ENCODE results near the gene BBS9.

Gene BBS9

GRCh38 chr7:33273356-33273755, 144.0 kb downstream of the BBS9 start:
- no peaks in the 10 kb centered on the region for H3K36me3 ChIP-seq (replicated peaks; ENCODE audit: low read depth, low read length)
- H3K9ac ChIP-seq (ENCODE audit: low read length): no peak overlapping the region
- H3K27me3 ChIP-seq (ENCODE audit: low read depth, low read length): no peaks in the 10 kb centered on the region
- no peaks in the 10 kb centered on the region for H4K20me1 ChIP-seq (ENCODE audit: insufficient read depth, low read length)
- no peak overlapping the region for H2AFZ ChIP-seq (ENCODE audit: low read depth, low read length)
- no peak for TF ChIP-seq CTCF (IDR thresholded peaks at IDR 0.05; ENCODE audit: low read depth, low read length)
- no peak for TF ChIP-seq EZH2phosphoT487 (IDR thresholded peaks at IDR 0.05; ENCODE audit: low read depth)
- no peak overlapping the region for H3K4me2 ChIP-seq (ENCODE audit: low read length)
- no peak overlapping the region for H3K4me3 ChIP-seq (ENCODE audit: low read length)
- no peaks in the 10 kb centered on the region for H3K9me3 ChIP-seq (ENCODE audit: insufficient read depth, low read length)
- H3K27ac ChIP-seq (ENCODE audit: low read length): no peak overlapping the region
- H3K79me2 ChIP-seq (ENCODE audit: low read length): no peaks in the 10 kb centered on the region
- peaks cover 8% of the 10 kb centered on the region for H3K4me1 ChIP-seq (ENCODE audit: low read length)

GRCh38 chr7:33276325-33276724, 147.0 kb downstream of the BBS9 start:
- Histone ChIP-seq H3K36me3 (replicated peaks; ENCODE audit: low read depth, low read length) (no peaks in the 10 kb centered on the region), H3K4me1 (ENCODE audit: low read length) (peaks cover 8% of the 10 kb centered on the region), H3K79me2 (ENCODE audit: low read length) (no peaks in the 10 kb centered on the region), H3K27me3 (ENCODE audit: low read depth, low read length) (no peaks in the 10 kb centered on the region), H2AFZ (ENCODE audit: low read depth, low read length) (no peak overlapping the region), H3K4me3 (ENCODE audit: low read length) (no peak overlapping the region), H3K4me2 (ENCODE audit: low read length) (peak overlapping the region; percentile 18; the same call in 1 of the 2 replicates), H3K9ac (ENCODE audit: low read length) (no peak overlapping the region), H3K27ac (ENCODE audit: low read length) (no peak overlapping the region), H4K20me1 (ENCODE audit: insufficient read depth, low read length) (no peaks in the 10 kb centered on the region), H3K9me3 (ENCODE audit: insufficient read depth, low read length) (no peaks in the 10 kb centered on the region)
- TF ChIP-seq EZH2phosphoT487 (IDR thresholded peaks at IDR 0.05; ENCODE audit: low read depth): no peak
- no peak for TF ChIP-seq CTCF (IDR thresholded peaks at IDR 0.05; ENCODE audit: low read depth, low read length)

- Histone ChIP-seq H3K79me2 (ENCODE audit: low read length) (no peaks in the 10 kb centered on the region), H3K9me3 (ENCODE audit: insufficient read depth, low read length) (no peaks in the 10 kb centered on the region), H2AFZ (ENCODE audit: low read depth, low read length) (no peak overlapping the region), H3K9ac (ENCODE audit: low read length) (no peak overlapping the region), H3K36me3 (replicated peaks; ENCODE audit: low read depth, low read length) (no peaks in the 10 kb centered on the region), H3K27ac (ENCODE audit: low read length) (no peak overlapping the region), H3K4me3 (ENCODE audit: low read length) (no peak overlapping the region), H3K4me2 (ENCODE audit: low read length) (peak overlapping the region; percentile 18; the same call in 1 of the 2 replicates), H3K4me1 (ENCODE audit: low read length) (peaks cover 8% of the 10 kb centered on the region), H4K20me1 (ENCODE audit: insufficient read depth, low read length) (no peaks in the 10 kb centered on the region), H3K27me3 (ENCODE audit: low read depth, low read length) (no peaks in the 10 kb centered on the region)
- no peak for TF ChIP-seq EZH2phosphoT487 (IDR thresholded peaks at IDR 0.05; ENCODE audit: low read depth)
- TF ChIP-seq CTCF (IDR thresholded peaks at IDR 0.05; ENCODE audit: low read depth, low read length): no peak
These were observed 147.4 kb downstream of the BBS9 start for GRCh38 chr7:33276729-33277128.

- H3K4me1 ChIP-seq (ENCODE audit: low read length): peaks cover 8% of the 10 kb centered on the region
- H3K79me2 ChIP-seq (ENCODE audit: low read length): no peaks in the 10 kb centered on the region
- no peak overlapping the region for H2AFZ ChIP-seq (ENCODE audit: low read depth, low read length)
- H3K27ac ChIP-seq (ENCODE audit: low read length): no peak overlapping the region
- no peaks in the 10 kb centered on the region for H3K36me3 ChIP-seq (replicated peaks; ENCODE audit: low read depth, low read length)
- H4K20me1 ChIP-seq (ENCODE audit: insufficient read depth, low read length): no peaks in the 10 kb centered on the region
- no peaks in the 10 kb centered on the region for H3K27me3 ChIP-seq (ENCODE audit: low read depth, low read length)
- no peak for TF ChIP-seq EZH2phosphoT487 (IDR thresholded peaks at IDR 0.05; ENCODE audit: low read depth)
- TF ChIP-seq CTCF (IDR thresholded peaks at IDR 0.05; ENCODE audit: low read depth, low read length): no peak
- no peaks in the 10 kb centered on the region for H3K9me3 ChIP-seq (ENCODE audit: insufficient read depth, low read length)
- H3K4me2 ChIP-seq (ENCODE audit: low read length): no peak overlapping the region
- H3K9ac ChIP-seq (ENCODE audit: low read length): no peak overlapping the region
- no peak overlapping the region for H3K4me3 ChIP-seq (ENCODE audit: low read length)
These were observed 148.7 kb downstream of the BBS9 start for GRCh38 chr7:33278095-33278494.

Measured in OCI-LY3 (cell line).